Measurements from ENCODE around the gene LIN37.
A peak's percentile ranks its signal among the peaks of the same experiment; 100 is the strongest.

LIN37 gene

GRCh38 chr19:35783469-35784434 lies 35.4 kb downstream of the LIN37 start:
- Histone ChIP-seq H3K27me3 (ENCODE audit: control insufficient read depth, insufficient read depth, low read length, poor library complexity, severe bottlenecking) (no peaks in the 10 kb centered on the region), H3K27ac (ENCODE audit: insufficient read depth, low read depth, low read length, poor library complexity, severe bottlenecking) (no peak overlapping the region), H3K36me3 (ENCODE audit: control insufficient read depth, insufficient read depth, low read length) (no peaks in the 10 kb centered on the region), H3K9me3 (ENCODE audit: control insufficient read depth, low read length) (no peaks in the 10 kb centered on the region), H3K4me3 (ENCODE audit: insufficient read depth, low read depth, low read length) (no peak overlapping the region), H3K4me1 (ENCODE audit: control insufficient read depth, insufficient read depth, low read length) (peaks cover 3% of the 10 kb centered on the region)
- WGBS, 2 experiments: 66 to 70% methylated on average over 28 of the region's 28 CpGs

- H3K4me3 ChIP-seq (ENCODE audit: insufficient read depth, low read depth, low read length): peak overlapping the region; percentile 29
Observed at GRCh38 chr19:35784503-35785338, 36.3 kb downstream of the LIN37 start.

DNA sequence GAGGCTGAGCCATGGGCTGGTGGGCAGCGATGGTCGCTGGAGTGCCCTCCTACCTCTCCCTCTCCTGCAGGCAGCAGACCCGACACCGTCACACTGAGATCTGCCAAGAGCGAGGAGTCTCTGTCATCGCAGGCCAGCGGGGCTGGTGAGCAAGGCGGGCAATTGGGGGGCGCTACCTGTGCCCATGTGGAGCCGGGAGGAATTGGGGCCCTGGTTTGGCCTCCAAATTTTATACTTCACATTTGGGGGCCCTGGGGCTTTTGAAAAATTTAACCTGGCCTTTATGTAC lies 36.9 kb downstream of the LIN37 start:
- Histone ChIP-seq H3K4me1 (ENCODE audit: control insufficient read depth, insufficient read depth, low read length) (peaks cover 3% of the 10 kb centered on the region), H3K27me3 (ENCODE audit: control insufficient read depth, insufficient read depth, low read length, poor library complexity, severe bottlenecking) (no peaks in the 10 kb centered on the region), H3K4me3 (ENCODE audit: insufficient read depth, low read depth, low read length) (peak overlapping the region; percentile 29), H3K9me3 (ENCODE audit: control insufficient read depth, low read length) (no peaks in the 10 kb centered on the region), H3K27ac (ENCODE audit: insufficient read depth, low read depth, low read length, poor library complexity, severe bottlenecking) (no peak overlapping the region), H3K36me3 (ENCODE audit: control insufficient read depth, insufficient read depth, low read length) (no peaks in the 10 kb centered on the region)
- WGBS, 2 experiments: 81 to 86% methylated on average over 10 of the region's 10 CpGs

More at GRCh38 chr19:35784503-35785338, 36.3 kb downstream of the LIN37 start:
- no peaks in the 10 kb centered on the region for H3K27me3 ChIP-seq (ENCODE audit: control insufficient read depth, insufficient read depth, low read length, poor library complexity, severe bottlenecking)
- H3K4me1 ChIP-seq (ENCODE audit: control insufficient read depth, insufficient read depth, low read length): peaks cover 3% of the 10 kb centered on the region
- WGBS, 2 experiments: 17 to 26% methylated on average over 45 of the region's 45 CpGs
- H3K27ac ChIP-seq (ENCODE audit: insufficient read depth, low read depth, low read length, poor library complexity, severe bottlenecking): no peak overlapping the region
- no peaks in the 10 kb centered on the region for H3K9me3 ChIP-seq (ENCODE audit: control insufficient read depth, low read length)
- H3K36me3 ChIP-seq (ENCODE audit: control insufficient read depth, insufficient read depth, low read length): no peaks in the 10 kb centered on the region

- H3K4me1 ChIP-seq (ENCODE audit: control insufficient read depth, insufficient read depth, low read length): peaks cover 3% of the 10 kb centered on the region
- H3K36me3 ChIP-seq (ENCODE audit: control insufficient read depth, insufficient read depth, low read length): no peaks in the 10 kb centered on the region
- H3K27ac ChIP-seq (ENCODE audit: insufficient read depth, low read depth, low read length, poor library complexity, severe bottlenecking): no peak overlapping the region
- 92 to 93% methylated on average over 31 of the region's 31 CpGs for WGBS, 2 experiments
- H3K9me3 ChIP-seq (ENCODE audit: control insufficient read depth, low read length): no peaks in the 10 kb centered on the region
- no peaks in the 10 kb centered on the region for H3K27me3 ChIP-seq (ENCODE audit: control insufficient read depth, insufficient read depth, low read length, poor library complexity, severe bottlenecking)
- H3K4me3 ChIP-seq (ENCODE audit: insufficient read depth, low read depth, low read length): no peak overlapping the region
Observed at GRCh38 chr19:35786299-35787160, 38.2 kb downstream of the LIN37 start.

- WGBS, 2 experiments: 91 to 93% methylated on average over 15 of the region's 15 CpGs
- no peak overlapping the region for H3K4me3 ChIP-seq (ENCODE audit: insufficient read depth, low read depth, low read length)
- H3K4me1 ChIP-seq (ENCODE audit: control insufficient read depth, insufficient read depth, low read length): peaks cover 3% of the 10 kb centered on the region
- H3K36me3 ChIP-seq (ENCODE audit: control insufficient read depth, insufficient read depth, low read length): no peaks in the 10 kb centered on the region
- H3K27me3 ChIP-seq (ENCODE audit: control insufficient read depth, insufficient read depth, low read length, poor library complexity, severe bottlenecking): no peaks in the 10 kb centered on the region
- no peak overlapping the region for H3K27ac ChIP-seq (ENCODE audit: insufficient read depth, low read depth, low read length, poor library complexity, severe bottlenecking)
- H3K9me3 ChIP-seq (ENCODE audit: control insufficient read depth, low read length): no peaks in the 10 kb centered on the region
Observed at GRCh38 chr19:35787227-35787799, 38.9 kb downstream of the LIN37 start.

DNA sequence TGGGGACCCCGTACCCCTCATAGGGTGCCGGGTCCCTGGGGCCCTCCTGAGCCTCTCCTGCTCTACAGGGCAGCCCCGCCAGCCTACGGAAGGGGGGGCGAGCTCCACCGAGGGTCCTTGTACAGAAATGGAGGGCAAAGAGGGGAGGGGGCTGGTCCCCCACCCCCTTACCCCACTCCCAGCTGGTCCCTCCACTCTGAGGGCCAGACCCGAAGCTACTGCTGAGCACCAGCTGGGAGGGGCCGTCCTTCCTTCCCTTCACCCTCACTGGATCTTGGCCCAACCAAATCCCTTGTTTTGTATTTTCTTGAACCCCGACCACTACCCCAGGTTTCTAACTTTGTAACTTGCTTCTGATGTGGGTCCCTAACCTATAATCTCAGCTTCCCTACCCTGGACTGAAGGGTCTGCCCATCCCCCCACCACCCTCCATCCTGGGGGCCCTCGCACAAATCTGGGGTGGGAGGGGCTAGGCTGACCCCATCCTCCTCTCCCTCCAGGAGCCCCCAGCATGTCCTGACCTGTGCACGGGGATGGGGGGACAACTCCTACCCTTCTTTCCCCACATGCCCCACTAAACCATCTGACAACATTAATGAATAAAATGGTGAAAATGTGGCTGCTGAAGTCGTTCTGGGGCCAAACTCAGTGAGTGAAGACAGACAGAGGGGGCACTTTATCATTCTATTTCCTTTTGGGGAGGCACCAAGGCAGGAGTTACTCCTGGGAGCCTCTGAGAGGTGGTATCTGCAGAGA lies 40.0 kb downstream of the LIN37 start:
- Histone ChIP-seq H3K4me1 (ENCODE audit: control insufficient read depth, insufficient read depth, low read length) (peaks cover 3% of the 10 kb centered on the region), H3K9me3 (ENCODE audit: control insufficient read depth, low read length) (no peaks in the 10 kb centered on the region), H3K36me3 (ENCODE audit: control insufficient read depth, insufficient read depth, low read length) (no peaks in the 10 kb centered on the region), H3K27ac (ENCODE audit: insufficient read depth, low read depth, low read length, poor library complexity, severe bottlenecking) (no peak overlapping the region), H3K4me3 (ENCODE audit: insufficient read depth, low read depth, low read length) (no peak overlapping the region), H3K27me3 (ENCODE audit: control insufficient read depth, insufficient read depth, low read length, poor library complexity, severe bottlenecking) (no peaks in the 10 kb centered on the region)
- WGBS, 2 experiments: 84 to 85% methylated on average over 12 of the region's 12 CpGs

DNA sequence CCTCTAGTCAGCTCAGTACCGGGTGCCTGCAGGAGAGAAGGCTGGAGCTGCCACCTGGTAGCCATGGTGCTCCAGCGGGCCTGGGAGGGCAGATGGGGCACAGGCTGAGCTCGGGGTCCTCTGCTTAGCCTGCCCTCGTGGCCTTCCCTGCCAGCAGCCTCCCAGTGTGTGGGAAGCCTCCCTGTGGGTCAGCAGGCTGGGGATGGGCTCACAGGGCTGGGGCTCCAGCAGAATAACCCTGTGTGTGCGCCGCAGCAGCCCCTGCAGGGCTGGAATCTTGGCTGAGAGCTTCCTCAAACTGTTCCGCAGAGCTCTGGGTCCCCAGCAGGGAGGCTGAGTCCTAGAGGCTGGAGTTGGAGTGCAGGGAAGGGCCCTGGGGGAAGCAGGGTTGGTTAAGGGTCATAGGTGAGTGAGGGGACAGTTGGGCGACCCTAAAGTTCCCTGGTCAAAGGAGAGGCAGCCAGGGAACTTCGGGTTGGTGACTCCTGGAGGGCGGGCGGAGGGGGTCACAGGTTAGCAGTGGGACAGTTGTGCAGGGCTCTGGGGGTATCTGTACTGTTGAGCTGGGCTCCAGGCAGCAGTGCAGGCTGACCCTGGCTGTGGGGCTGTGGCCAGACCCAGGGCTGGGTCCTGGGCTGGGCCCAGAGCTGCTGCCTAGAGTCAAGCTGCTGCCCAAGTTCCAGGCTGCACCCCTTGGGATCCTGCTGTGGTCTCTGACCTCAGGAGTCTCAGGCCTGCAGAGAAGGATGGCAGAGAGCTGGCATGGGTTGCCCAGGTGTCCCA lies 41.0 kb downstream of the LIN37 start:
- WGBS, 2 experiments: 86% methylated on average over 11 of the region's 11 CpGs
- H3K9me3 ChIP-seq (ENCODE audit: control insufficient read depth, low read length): no peaks in the 10 kb centered on the region

GRCh38 chr19:35789978-35790944 lies 41.9 kb downstream of the LIN37 start:
- Histone ChIP-seq H3K4me1 (ENCODE audit: control insufficient read depth, insufficient read depth, low read length) (no peaks in the 10 kb centered on the region), H3K36me3 (ENCODE audit: control insufficient read depth, insufficient read depth, low read length) (no peaks in the 10 kb centered on the region), H3K27ac (ENCODE audit: insufficient read depth, low read depth, low read length, poor library complexity, severe bottlenecking) (no peak overlapping the region), H3K4me3 (ENCODE audit: insufficient read depth, low read depth, low read length) (no peak overlapping the region), H3K9me3 (ENCODE audit: control insufficient read depth, low read length) (no peaks in the 10 kb centered on the region), H3K27me3 (ENCODE audit: control insufficient read depth, insufficient read depth, low read length, poor library complexity, severe bottlenecking) (peaks cover 2% of the 10 kb centered on the region)
- WGBS, 2 experiments: 92% methylated on average over 19 of the region's 19 CpGs

More for the DNA sequence above, 41.0 kb downstream of the LIN37 start:
- Histone ChIP-seq H3K4me1 (ENCODE audit: control insufficient read depth, insufficient read depth, low read length) (no peaks in the 10 kb centered on the region), H3K27me3 (ENCODE audit: control insufficient read depth, insufficient read depth, low read length, poor library complexity, severe bottlenecking) (no peaks in the 10 kb centered on the region), H3K4me3 (ENCODE audit: insufficient read depth, low read depth, low read length) (no peak overlapping the region), H3K27ac (ENCODE audit: insufficient read depth, low read depth, low read length, poor library complexity, severe bottlenecking) (peak overlapping the region; percentile 26), H3K36me3 (ENCODE audit: control insufficient read depth, insufficient read depth, low read length) (no peaks in the 10 kb centered on the region)

Data from ectodermal cell (in vitro differentiated cells).